Smooth muscle cell (in vitro differentiated cells): ENCODE results near the gene ACO1. TPM values are rescaled to one million over a fixed set of nuclear protein-coding genes. Genes with fewer than 3 reads are reported as not detected.

Experiments
- DNase-seq: peaks from one replicate; lab custom pipeline; 2025; ENCODE audit not compliant: unreplicated experiment; lab: John Stamatoyannopoulos, UW
- H2AFZ ChIP-seq: fragments of 200-600 bp; sonication (generic); 2 replicates; pipeline ENCODE4 v1.6.0; 2016; ENCODE audit warnings: antibody characterized with exemption, low read depth, mild to moderate bottlenecking
- H3F3A ChIP-seq: fragments of 200-600 bp; sonication (generic); 2 replicates; pipeline ENCODE4 v1.6.0; 2017; ENCODE audit warnings: antibody characterized with exemption, low read depth
- H3K27ac ChIP-seq: fragments of 200-600 bp; sonication (generic); 2 replicates; pipeline ENCODE4 v1.5.1; 2016; ENCODE audit warnings: low read depth, mild to moderate bottlenecking
- H3K27me3 ChIP-seq: fragments of 200-600 bp; sonication (generic); 2 replicates; pipeline ENCODE4 v1.6.1; 2016; ENCODE audit warnings: low read depth, mild to moderate bottlenecking
- H3K36me3 ChIP-seq: fragments of 200-600 bp; sonication (generic); 2 replicates; pipeline ENCODE4 v1.5.1; 2016; ENCODE audit warnings: low read depth
- H3K4me1 ChIP-seq: fragments of 200-600 bp; sonication (generic); 2 replicates; pipeline ENCODE4 v1.5.1; 2016; ENCODE audit warnings: low read depth
- H3K4me2 ChIP-seq: fragments of 200-600 bp; sonication (generic); 2 replicates; pipeline ENCODE4 v1.6.0; 2016; ENCODE audit warnings: mild to moderate bottlenecking
- H3K4me3 ChIP-seq: fragments of 200-600 bp; sonication (generic); 2 replicates; pipeline ENCODE4 v1.5.1; 2016; ENCODE audit warnings: mild to moderate bottlenecking
- H3K79me2 ChIP-seq: fragments of 200-600 bp; sonication (generic); 2 replicates; pipeline ENCODE4 v1.6.0; 2016; ENCODE audit warnings: low read depth, mild to moderate bottlenecking
- H3K9ac ChIP-seq: fragments of 200-600 bp; sonication (generic); 2 replicates; pipeline ENCODE4 v1.6.0; 2016; ENCODE audit warnings: low read depth
- H3K9me3 ChIP-seq: fragments of 200-600 bp; sonication (generic); replicated peaks from 2 replicates; pipeline ENCODE4 v1.5.1; 2016; ENCODE audit warnings: low read depth
- H4K20me1 ChIP-seq: fragments of 200-600 bp; sonication (generic); 2 replicates; pipeline ENCODE4 v1.6.0; 2016; ENCODE audit warnings: low read depth
- WGBS: methylation state at CpG from one replicate; pipeline ENCODE4 v1.1.7; 2016; ENCODE audit warnings: low lambda C conversion rate; 5-methylcytosine and 5-hydroxymethylcytosine counted together
- polyA plus RNA-seq: library from polyadenylated mRNA; unstranded; fragments of >200 nt; fragmentation: Nextera tagmentation; extraction: Ambion mirVana; gene quantifications from 2 replicates; pipeline ENCODE4 v1.2.1, GENCODE V29; 2016
- total RNA-seq: library from RNA; depleted of rRNA; stranded (reverse); fragments of >200 nt; gene quantifications from 2 replicates; pipeline ENCODE4 v1.2.3, GENCODE V29; 2014
- TF ChIP-seq, protein P1 (sequence below): fragments of 200-600 bp; sonication (generic); IDR thresholded peaks from 2 replicates; pipeline ENCODE4 v1.5.1; 2017; ENCODE audit warnings: borderline replicate concordance, mild to moderate bottlenecking, antibody characterized with exemption; ENCODE audit not compliant: insufficient read depth, poor library complexity, severe bottlenecking

The ACO1 gene
- total and polyA plus RNA-seq, 2 experiments from 2014 or later: 72.3 to 74.4 TPM

DNA sequence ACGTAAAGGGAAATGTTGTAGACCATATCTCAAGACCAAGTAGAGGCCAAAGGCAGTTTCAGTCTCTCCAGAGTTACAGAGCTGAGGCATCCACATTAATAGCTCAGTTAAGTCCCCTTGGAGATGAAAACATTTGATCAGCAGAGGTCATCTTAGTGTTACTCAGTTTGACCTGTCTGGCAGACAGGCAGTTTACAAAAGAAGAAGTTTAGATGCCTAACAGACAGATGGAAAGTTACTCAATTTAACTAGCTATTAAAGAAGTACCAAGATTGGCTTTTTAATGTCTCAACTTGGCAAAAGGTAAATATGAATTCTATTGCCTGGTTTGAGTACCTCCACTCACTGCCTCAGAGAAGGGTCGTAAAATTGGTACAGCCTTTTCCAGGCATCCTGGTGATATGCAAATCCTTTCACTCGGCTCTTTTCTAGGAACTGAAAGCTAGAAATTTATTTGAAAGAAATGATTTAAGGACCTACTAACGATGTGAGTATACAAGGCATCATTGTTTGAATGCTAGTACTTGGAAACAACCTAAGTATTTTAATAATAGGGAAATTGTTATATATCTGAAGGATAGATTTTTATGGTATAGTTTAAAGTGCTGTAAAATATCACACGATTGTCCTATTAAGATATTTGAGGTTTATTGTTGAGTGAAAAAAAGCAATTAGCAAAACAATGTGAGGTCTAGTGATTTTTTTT is 14.8 kb downstream of the ACO1 start:
- no peaks in the 10 kb centered on the region for H3K9me3 ChIP-seq
- H4K20me1 ChIP-seq: peaks cover 64% of the 10 kb centered on the region
- no peak for DNase-seq
- peaks cover 72% of the 10 kb centered on the region for H3K79me2 ChIP-seq
- no peak overlapping the region for H3K27ac ChIP-seq
- no peak overlapping the region for H3K9ac ChIP-seq
- no peak overlapping the region for H2AFZ ChIP-seq
- H3F3A ChIP-seq: no peaks in the 10 kb centered on the region
- no peak overlapping the region for H3K4me2 ChIP-seq
- H3K27me3 ChIP-seq: no peaks in the 10 kb centered on the region
- H3K4me1 ChIP-seq: no peaks in the 10 kb centered on the region
- H3K4me3 ChIP-seq: no peak overlapping the region
- TF ChIP-seq, protein P1, sequence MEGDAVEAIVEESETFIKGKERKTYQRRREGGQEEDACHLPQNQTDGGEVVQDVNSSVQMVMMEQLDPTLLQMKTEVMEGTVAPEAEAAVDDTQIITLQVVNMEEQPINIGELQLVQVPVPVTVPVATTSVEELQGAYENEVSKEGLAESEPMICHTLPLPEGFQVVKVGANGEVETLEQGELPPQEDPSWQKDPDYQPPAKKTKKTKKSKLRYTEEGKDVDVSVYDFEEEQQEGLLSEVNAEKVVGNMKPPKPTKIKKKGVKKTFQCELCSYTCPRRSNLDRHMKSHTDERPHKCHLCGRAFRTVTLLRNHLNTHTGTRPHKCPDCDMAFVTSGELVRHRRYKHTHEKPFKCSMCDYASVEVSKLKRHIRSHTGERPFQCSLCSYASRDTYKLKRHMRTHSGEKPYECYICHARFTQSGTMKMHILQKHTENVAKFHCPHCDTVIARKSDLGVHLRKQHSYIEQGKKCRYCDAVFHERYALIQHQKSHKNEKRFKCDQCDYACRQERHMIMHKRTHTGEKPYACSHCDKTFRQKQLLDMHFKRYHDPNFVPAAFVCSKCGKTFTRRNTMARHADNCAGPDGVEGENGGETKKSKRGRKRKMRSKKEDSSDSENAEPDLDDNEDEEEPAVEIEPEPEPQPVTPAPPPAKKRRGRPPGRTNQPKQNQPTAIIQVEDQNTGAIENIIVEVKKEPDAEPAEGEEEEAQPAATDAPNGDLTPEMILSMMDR: no peak
- no peaks in the 10 kb centered on the region for H3K36me3 ChIP-seq
- WGBS: 62% methylated on average over 5 of the region's 5 CpGs

DNA sequence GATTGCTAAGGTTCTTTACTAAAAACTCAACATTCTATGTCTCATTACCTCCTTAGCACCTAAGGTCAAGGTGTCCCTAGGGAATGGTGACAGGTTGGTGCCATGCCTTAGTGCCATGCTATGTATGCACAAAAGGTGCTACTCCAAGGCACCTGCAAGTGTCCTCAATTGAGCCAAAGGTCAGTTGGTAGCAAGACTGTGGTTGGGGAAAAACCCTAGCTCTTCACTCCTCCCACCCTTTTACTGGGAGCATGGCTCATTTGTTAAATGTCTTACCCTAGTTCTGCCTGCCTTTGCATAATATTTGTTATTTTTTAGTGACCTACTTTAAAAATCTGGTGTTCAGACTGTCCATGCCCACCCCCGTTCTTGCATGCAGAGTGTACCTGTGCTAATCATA is 17.0 kb downstream of the ACO1 start:
- Histone ChIP-seq H3K36me3 (peaks cover 12% of the 10 kb centered on the region), H3K9ac (no peak overlapping the region), H3K4me2 (no peak overlapping the region), H2AFZ (no peak overlapping the region), H3K9me3 (no peaks in the 10 kb centered on the region), H3K27ac (no peak overlapping the region), H3K79me2 (peaks cover 57% of the 10 kb centered on the region), H3K4me1 (no peaks in the 10 kb centered on the region), H4K20me1 (peaks cover 56% of the 10 kb centered on the region), H3K4me3 (no peak overlapping the region), H3F3A (no peaks in the 10 kb centered on the region), H3K27me3 (no peaks in the 10 kb centered on the region)
- no peak for DNase-seq
- WGBS: 74% methylated on average over 1 of the region's 1 CpG
- TF ChIP-seq, protein P1: no peak

DNA sequence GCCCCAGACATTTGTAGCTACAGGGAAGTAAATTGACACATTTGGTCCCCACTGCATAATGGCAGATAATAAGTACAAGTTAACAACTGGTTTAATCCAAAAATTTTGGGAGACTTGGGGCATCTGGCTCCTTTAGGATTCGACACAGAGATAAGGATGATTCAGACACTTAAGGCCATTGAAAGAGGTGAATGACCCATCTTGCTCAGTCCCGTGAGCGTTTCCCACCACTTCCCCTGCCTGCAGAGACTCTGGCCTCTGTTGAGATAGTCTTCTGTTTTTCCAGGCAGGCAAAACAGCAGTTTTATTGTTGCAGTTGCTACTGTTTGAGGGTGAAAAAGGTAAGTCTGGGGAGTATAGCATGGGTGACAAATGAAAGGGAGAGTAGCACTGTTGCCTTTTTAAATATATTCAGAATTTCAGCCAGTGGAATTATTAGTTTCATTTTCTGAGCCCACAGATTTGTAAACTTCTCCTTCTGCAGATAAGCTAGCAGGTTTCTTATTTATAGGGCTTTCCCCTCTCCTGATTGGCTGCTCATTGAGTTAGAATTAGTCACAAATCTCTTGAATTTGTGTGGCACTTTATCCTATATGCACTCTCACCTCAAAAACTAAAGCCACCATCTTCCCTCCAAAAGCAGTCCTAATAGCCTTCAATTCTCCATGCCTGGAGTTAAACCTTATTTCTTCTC is 19.3 kb downstream of the ACO1 start:
- peaks cover 36% of the 10 kb centered on the region for H3K79me2 ChIP-seq

More for the DNA sequence above, 19.3 kb downstream of the ACO1 start:
- Histone ChIP-seq H4K20me1 (peaks cover 41% of the 10 kb centered on the region), H3K36me3 (peaks cover 32% of the 10 kb centered on the region), H3K4me3 (no peak overlapping the region), H3K9me3 (no peaks in the 10 kb centered on the region), H3K27me3 (no peaks in the 10 kb centered on the region), H3K9ac (no peak overlapping the region), H2AFZ (no peak overlapping the region), H3K4me1 (no peaks in the 10 kb centered on the region), H3K27ac (no peak overlapping the region), H3F3A (no peaks in the 10 kb centered on the region), H3K4me2 (no peak overlapping the region)
- TF ChIP-seq, protein P1: no peak
- DNase-seq: no peak
- 35% methylated on average over 3 of the region's 3 CpGs for WGBS
